Glomerular visceral epithelial cell (primary cell): ENCODE measurements around the gene CDC37.

Experiments
- DNase-seq: peaks from one replicate; pipeline ENCODE4 v3.0.0-alpha.2; 2016; ENCODE audit errors: extremely low spot score

The CDC37 gene

DNA sequence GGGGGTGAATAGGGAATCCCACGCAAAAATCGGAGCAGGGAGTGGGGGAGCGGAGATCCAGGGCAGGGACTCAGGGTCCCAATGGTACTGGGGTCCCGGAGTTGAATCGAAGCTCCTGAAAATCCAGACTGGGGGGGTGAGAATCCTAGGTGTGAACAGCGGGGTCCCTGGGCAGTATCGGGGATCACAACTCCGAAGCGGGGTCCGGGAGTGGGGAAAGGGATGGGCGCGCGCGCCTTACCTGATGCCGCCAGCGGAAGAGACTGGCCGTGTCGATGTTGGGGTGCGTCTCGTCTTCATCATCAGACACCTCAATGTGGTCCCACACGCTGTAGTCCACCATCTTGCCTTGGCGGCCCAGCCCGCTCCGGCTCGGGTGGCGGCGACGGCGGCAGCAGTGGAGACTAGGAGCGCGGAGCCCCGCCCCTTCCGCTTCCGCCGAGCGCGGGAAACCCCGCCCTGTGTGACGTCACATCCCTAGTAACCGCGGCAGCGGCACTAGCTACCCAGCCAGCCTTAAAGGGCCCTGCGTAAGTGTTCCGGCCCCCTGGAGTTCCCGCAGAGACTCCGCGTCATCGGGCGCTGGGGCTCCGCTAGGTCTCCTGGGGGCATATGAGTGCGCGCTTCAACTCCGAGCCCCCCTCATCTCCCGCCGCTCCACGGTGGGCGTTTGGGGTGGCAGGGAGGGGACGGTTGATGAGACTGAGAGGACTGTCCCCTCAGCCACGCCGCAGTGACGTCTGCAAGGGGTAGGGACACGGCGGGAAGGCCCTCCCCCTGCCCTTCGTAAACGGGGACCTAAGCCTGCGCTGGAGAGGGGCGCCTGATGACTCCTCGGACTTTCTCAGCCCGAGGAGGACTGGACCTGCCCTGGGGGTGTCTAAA, at the start of gene CDC37:
CDC37 (minus strand) TSS at position 406 of the 885 bp plus-strand sequence; CDS start at position 343, 63 bp downstream.
- peak; percentile 96 for DNase-seq

DNA sequence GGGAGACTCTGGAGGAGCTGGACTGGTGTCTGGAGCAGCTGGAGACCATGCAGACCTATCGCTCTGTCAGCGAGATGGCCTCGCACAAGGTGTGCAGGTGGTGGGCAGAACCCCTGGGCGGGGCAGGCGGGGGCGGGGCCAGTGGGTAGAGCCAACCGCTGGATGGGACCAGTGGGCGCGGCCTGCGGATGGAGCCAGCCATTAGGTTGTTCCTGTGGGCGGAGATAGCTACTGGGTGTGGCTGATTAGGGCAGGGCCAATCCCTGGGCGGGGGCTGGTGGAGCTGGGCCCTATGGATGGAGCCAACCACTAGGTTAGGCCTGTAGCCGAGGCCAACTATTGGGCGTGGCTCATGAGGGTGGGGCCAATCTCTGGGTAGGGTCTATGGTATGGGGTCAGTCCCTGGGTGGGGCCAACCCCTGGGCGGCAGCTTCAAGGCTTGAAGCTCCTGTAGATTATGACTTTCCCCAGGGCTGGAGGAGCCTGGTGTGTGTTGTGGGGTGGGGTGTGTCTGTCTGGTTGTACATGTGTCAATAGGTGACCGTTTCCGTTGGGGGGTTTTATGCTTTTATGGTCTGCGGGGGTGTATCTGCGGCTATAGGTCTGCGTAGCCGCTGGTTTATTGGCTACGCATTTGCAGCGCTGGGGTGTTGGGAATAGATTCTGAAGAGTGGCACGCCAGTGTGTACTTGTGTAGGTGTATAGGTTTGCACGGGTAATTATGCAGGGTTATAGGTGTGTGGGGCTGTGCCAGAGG, 47.7 kb upstream of the CDC37 start:
- DNase-seq: no peak

DNA sequence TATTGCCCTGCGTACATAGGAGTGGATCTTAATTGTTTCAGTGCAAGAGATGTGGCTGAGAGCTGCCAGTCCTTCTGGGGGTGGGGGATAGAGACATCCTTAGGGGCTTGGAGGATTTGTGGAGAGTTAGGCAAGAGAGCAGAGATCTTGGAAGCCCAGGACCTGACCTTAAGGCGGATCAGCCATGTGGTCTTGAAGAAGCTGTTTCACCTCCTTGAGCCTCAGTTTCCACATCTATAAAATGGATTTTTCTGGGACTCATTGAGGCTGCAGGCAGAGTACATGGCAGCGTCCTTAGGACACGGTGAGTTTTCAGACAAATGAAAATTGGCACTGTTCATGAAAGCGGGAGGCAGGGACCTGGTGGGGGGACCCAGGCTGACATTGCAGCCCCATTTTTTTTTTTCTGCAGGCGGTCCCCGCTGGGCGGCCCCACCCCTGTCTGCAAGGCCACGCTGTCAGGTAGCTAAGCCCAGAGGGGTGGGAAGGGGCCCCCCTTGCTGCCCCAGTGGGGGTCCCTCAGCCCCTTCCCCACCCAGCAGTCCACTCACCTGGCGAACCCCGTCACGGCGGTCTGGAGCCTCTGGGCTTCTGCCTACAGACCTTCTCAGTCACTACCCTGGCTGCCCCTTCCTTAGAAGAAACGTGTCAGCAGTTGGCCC, 47.0 kb upstream of the CDC37 start:
- no peak for DNase-seq

DNA sequence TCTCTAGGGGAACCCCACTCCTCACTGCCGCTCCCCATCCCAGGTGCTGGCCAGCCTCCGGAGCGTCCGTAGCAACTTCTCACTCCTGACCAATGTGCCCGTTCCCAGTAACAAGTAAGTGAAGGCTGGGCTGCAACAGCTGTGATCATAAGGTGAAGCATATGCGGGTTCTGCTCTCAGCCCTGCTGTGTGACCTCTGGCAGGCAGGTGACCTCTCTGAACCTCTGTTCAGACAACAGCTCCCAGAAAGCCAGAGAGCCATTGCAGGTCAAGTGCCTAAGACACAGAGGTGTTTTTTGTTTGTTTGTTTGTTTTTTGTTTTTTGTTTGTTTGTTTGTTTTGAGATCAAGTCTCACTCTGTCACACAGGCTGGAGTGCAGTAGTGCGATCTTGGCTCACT, 45.7 kb upstream of the CDC37 start:
- DNase-seq: no peak

DNA sequence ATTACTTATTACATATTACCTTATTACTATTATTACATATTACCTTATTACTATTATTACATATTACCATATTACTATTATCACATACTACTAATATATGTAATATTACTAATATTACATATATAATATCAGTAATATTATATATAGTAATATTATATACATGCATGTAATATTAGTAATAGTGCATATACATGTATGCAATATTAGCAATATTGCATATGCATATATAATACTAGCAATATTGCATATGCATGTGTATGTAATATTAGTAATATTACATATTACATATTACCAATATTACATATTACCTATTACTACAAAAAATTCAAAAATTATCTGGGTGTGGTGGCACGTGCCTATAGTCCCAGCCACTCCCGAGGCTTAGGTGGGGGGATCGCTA, 39.4 kb upstream of the CDC37 start:
- DNase-seq: no peak

DNA sequence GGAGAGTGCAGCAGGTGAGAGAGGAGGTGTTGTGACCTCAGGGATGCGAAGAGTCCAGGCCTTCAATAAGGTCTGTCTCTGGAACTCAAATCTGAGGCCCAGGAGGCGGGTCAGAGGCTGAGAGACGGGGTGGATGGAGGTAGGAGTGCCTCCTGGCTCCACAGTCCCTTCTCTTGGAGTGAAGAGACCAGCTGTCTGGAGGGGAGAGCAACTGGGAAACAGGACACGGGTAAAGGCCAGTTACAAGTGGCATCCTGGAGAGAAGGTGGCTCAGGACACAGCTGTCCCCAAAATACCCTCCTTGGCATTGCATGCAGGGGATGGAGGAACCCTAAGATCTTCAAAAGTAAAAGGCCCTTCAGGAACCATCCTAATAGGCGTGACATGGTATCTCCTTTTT, 36.2 kb upstream of the CDC37 start:
- DNase-seq: no peak

DNA sequence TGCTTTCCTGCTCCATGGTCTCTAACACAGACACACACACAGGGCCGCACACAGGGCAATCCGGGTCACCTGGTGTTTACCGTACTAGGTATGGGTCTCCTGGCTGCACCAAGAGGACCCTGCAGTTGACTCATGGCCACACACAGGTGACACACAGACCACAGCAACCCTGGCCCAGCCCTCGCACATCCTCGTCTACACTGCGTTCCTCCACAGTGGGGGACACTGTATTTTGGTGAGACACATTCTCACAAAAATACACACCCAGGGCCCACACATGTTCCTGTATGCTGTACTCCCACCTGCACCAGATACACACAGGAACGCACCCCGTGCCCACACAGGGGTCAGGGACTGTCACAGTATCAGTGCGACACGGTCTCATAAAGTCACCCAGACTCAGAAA, 29.8 kb upstream of the CDC37 start:
- DNase-seq: no peak

DNA sequence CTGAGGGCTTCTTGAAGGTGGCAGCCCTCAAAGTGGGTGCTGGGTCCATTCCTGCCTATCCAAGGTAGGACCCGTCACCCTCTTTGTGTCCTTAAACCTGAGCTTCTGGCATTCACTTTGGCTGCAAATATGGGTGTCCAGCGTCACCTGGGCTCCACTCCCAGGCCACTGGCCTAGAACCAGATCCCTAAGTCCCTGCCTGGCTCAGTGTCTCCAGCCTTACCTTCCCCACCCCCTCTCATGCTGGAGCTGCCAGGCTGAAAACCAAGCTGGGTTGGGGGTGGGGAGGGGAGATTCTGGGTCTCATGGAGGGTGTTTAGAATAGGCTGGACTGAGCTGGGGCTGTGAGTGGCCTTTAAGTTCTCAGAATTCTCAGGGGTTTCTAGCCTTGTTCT, 29.4 kb upstream of the CDC37 start:
- no peak for DNase-seq

DNA sequence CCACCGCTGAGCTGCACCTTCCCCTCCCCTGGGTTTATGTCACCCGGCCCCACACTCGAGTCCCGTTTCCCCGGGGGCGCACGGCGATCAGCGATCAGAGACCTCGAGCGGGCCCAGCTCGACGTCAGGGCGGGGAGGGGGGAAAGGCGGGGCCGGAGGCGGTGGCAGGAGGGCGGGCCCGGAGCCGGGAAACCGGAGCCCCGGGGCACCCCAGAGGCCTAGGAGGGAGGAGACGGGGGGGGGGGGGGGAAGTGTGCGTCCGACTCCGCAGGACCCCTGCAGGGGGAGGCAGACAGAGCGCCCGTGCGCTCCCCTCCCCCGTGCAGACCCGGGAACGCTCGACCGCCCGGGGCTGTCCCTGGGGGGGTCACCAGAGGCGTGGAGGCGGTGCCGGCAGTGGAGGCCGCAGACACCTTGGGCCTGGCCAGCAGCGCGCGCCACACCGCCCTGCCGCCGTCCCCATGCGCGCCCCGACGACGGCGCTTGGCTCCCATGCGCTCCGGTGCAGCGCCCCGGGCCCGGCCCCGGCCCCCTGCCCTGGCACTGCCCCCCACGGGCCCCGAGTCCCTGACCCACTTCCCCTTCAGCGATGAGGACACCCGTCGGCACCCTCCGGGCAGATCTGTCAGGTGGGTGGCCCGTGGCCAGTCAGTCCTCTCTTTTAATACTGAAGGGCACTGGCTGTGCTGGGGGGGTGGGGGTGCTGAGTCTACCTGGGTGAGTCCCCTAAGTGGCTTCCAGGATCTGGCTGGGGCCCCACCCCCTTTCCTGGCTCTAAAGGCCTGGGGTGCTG, 28.8 kb upstream of the CDC37 start:
- DNase-seq: no peak

DNA sequence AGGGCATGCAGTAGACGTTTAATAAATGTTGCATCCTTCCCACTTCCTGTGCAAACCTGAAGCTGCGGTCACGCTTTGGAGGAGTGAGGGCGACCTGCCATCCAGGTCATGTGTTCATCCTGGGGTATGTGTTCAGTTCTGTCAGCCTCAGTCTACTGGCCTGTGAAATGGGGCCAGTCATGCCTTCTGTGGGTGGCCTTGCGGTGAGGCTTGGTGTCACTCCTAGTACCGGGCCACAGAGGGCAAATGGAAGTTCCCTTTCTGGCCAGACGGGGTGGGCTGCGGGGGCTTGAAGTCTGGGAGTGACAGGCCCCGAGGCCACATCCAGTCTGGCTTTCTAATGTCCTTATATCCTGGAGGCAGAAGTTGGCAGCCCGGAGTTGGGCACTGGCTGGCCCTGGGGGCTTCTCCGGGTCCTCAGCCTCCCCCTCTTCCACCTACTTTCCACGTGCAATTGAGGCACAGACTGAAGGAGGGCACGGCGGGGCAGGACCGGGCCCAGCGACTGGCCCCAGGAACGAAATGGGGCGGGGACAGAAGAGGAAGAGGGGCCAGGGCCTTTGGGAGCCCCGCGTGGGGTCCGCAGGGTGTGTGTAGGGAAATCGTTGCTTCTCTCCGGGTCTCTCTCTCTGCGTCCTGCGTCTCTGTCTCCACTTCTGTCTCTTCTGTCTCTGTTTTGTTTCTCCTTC, 28.1 kb upstream of the CDC37 start:
- no peak for DNase-seq

DNA sequence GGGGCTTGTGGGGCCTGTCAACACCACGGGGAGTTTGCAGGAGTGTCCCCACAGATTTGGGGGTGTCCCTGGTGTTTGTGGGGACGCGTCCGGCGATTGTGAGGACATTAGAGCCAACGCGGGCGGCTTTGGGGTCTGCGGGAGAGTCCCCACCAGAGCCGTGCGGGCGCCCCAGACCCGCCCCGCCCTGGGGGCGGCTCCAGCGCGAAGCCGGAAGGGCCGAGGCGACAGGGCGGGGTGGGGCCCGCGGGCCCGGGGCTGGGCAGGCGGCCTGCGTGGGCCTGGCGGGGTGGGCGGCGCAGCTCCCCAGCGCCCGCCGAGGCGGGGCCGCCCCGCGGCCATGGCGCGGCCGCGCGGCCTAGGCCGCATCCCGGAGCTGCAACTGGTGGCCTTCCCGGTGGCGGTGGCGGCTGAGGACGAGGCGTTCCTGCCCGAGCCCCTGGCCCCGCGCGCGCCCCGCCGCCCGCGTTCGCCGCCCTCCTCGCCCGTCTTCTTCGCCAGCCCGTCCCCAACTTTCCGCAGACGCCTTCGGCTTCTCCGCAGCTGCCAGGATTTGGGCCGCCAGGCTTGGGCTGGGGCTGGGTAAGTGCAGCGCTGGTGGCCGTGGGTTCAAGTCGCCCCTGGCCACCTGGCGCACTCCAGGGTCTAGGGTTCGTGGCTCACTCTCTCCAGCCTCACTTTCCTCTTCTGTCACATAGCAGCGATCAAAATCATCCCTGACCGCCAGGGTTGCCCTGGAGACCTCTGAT, 27.3 kb upstream of the CDC37 start:
- no peak for DNase-seq

DNA sequence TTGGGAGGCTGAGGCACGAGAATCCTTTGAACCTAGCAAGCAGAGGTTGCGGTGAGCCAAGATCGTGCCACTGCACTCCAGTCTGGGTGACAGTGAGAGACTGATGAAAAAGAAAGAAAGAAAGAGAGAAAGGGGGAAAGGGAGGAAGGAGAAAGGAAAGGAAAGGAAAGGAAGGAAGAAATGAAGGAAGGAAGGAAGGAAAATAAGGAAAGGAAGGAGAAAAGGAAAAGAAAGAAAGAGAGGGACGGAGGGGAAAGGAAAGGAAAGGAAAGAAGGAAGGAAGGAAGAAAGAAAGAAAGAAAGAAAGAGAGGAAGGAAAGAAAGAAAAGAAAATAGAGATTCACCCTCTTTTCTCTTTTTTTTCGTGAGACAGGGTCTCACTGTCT, 25.6 kb upstream of the CDC37 start:
- no peak for DNase-seq

DNA sequence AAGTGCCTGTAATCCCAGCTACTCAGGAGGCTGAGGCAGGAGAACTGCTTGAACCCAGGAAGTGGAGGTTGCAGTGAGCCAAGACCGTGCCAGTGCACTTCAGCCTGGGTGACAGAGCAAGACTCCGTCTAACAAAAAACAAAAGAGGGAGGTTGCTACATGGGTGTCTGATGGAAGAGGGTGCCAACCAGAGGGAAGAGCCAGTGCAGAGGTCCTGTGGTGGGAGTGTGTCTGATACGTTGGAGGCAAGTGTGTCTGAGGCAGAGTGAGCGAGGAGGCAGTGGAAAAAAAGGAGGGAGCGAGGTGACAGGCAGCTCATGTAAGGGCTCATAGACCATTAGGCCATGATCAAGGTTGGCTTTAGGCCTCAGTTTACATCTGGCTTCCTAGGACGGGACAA, 23.8 kb upstream of the CDC37 start:
- DNase-seq: no peak

DNA sequence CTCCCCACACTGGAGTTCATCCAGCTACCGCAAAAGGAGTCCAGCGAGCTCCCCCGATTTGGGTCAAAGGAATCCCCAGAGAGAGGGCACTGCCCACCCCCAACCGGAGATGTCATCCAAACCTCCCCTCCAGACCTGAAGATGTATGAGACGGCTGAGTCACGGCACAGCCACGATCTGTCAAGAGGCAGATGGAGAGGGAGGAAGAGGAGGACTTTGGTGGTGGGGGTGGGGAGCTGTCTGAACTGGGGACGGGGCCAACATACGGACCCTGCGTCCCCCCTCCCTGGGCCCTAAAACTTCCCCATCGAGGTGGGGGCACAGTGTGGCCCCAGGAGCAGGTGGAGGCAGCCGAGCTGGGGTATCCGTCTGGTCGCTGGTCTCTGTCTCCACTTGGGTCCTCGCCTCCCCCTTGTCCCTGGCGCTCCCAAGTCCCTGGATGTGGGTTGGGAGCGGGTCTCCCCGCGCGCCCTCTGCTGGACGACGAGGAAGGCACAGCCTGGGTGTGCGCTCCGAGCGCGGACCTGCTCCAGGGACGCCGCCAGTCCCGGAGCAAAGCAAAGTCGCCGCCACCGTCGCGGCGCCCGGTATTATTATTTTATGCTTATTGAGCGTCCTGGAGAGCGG, 20.8 kb upstream of the CDC37 start:
- DNase-seq: peak; percentile 81

DNA sequence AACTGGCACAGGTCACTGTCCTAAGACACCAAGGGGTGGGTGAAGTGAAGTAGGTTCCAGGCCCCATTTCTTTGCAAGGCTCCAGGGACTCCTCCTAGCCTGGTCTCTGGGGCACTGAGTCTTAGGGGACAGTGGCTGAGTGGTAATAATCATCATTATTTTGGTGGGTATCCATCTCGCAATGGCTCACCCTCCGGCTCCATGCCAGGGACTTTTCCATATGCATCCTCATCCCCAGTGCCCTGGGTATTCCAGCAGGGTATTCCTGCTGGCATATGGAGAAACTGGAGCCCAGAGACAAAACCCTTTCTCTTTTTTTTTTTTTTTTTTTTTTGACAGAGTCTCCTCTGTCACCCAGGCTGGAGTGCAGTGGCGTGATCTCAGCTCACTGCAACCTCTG, 19.5 kb upstream of the CDC37 start:
- DNase-seq: no peak

DNA sequence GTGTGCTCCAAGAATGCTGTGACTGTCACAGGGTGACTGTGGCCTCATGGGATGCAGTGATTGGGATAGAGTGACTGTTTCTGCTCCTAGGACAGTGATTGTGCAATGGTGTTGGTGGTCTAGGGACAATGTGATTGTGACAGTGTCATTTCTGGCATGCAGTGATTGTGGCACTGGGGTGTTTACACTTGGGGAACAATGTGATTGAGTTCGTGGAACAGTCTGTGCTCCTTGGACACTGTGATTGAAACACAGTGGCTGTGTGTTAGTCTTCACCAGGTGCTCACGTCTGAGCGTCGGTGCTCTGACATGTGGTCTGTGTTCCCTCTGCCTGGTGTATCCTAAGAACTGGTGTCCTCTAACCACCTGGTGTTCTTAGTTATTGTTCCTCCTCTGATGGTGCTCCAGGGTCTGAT, 18.7 kb upstream of the CDC37 start:
- DNase-seq: no peak

DNA sequence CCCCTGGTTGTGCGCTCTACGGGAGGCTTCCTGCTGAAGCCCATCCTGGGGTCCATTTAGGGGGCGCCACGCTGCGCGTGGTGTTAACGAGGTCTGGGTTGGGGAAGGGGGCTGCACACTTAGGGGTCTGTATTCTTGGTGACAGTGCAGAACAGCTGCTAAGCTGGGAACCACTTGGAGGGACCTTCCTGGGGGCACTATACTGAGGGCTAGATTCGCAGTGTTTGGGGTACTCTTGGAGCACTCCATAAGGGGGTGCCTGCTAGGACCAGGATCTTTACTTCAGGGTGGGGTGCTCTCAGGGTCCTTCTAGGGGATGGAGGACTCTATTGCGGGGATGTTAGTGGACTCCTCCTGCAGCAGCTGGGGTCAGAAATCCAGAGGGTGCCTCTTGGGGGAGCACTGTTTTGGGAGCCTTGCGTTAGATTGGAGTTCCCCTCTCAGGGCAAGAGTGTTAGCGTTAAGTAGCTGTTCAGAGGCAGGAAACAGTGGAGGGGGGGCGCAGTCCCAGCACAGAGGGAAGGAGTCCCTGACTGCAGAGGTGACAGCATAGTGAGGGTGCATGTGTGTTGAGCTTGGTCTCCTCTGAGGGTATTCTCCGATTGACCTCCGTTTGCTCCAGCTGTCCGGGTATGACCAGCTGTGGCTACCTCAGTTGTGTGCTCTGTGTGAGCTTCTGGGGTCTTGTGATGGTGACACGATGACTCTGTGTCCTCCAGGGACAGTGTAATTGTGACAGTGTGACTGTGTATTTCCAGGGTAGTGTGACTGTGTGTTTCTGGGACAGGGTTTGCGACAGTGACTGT, 18.1 kb upstream of the CDC37 start:
- DNase-seq: no peak

DNA sequence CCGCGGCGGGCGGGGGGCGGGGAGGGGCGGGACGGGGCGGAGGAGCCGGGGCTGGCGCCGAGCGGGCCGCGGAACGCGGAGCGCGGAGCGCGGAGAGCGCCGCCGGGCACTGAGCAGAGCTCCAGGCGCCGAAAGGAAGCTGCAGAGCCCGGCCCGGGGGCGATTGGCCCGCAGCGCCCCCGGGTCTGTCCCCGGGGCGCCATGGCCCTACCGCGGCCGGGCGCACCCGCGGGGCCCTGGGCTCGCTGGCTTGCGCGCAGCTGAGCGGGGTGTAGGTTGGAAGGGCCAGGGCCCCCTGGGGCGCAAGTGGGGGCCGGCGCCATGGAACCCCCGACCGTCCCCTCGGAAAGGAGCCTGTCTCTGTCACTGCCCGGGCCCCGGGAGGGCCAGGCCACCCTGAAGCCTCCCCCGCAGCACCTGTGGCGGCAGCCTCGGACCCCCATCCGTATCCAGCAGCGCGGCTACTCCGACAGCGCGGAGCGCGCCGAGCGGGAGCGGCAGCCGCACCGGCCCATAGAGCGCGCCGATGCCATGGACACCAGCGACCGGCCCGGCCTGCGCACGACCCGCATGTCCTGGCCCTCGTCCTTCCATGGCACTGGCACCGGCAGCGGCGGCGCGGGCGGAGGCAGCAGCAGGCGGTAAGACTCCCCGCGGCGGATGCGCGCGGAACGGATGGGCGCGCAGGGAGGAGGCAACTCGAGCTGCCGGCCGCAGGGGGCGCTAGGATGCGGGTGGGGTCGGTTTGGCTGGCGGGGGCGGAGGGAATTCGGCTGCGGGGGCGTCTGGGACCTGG, 17.3 kb upstream of the CDC37 start, which contains the start of gene PDE4A:
PDE4A (plus strand) TSS at position 95 of the 796 bp plus-strand sequence; CDS start at position 322, 227 bp downstream.
- DNase-seq: peak; percentile 20
